GM18870 (cell line): Measurements from ENCODE around the gene TSHZ1.
A peak's percentile ranks its signal among the peaks of the same experiment; 100 is the strongest.

Experiments used
- ATAC-seq: cut with Tn5 transposase; IDR thresholded peaks from one replicate; pipeline ENCODE4 v1.9.1; 2021; ENCODE audit warnings: moderate library complexity; ENCODE audit not compliant: unreplicated experiment

The TSHZ1 gene

DNA sequence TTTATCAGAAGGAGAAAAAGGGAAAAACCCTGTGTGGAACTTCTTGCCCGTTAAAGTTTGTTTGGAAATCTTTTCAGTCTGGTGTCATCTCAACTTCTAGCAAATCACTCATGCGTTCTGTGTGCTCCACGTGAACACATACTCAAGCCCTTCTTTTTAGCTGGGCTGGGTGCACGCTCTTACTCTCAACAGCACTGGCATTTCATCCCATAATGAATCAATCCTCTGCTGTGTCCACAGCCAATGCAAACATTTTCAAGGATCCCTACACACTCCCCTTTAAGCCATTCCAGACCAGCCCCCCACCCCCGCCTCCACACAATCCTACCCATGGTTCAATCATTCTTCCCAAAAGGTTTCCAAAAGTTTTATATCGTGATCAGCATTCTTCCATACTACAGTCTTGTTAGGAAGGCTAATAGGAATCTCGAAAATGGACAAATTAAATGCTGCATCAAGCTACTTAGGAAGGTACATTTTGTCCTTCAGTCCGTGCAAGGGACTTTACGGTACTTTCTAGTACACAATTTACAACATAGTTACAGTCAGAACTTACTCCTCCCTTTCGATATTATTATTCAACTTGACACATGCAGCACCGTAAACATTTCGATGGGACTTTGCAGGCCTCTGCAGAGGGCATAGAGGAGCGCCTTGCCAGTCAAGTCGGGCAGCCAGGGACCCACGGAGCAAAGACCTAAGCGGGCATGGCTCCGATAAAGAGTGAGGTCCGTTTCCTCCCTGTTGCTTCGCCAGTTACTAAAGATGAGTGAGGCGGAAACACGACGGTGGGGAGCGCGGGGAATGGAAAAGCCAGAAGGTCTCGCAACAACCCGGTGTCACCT lies 3.1 kb upstream of the TSHZ1 start:
- ATAC-seq, result no peak

DNA sequence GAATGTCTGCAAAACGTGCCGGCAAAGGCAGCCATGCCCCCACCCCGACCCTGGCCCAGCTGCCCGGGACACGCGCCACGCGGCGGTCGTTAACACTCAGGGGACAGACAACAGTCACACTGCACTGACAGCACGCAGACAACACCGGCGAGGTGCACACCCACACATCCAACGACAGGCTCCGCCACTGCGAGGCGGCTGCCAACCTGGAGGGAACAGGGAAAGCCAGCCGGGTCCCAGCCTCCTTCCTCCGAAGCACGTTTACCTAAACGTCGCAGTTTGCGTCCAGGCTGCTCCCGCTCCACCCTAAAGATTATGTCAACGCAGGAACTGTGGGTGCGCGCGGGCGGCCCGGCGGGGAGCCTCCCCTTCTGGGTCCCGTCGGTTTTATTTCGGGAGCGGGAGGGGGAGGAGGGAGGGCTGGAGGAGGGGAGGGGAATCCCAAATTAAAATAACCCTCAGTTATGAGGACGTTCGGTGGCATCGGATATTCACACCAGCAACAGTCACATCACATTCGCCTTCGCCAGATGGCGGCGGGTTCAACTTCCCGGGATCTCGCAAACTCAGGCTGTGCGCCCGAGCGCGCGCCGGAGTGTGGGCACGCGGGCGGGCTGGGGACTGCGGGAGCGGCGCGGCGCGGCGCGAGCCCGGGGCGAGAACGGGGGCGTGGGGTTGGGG lies 2.3 kb upstream of the TSHZ1 start:
- ATAC-seq, result peak; percentile 2

DNA sequence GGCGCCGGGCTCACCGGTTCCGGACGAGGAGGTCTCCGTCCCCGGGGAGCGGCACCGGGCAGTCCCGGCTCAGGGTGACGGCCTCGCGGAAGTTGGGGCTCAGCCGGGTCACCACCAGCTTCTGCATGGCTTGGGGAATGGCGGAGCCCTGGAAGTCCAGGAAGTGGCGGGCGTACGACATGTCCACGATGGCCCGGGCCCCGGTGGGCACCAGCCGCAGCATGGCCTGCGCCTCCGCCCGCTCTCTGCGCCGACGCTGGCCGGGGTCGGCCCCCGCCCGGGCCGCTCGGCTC lies 1.8 kb upstream of the TSHZ1 start:
- ATAC-seq, result peak; percentile 7

DNA sequence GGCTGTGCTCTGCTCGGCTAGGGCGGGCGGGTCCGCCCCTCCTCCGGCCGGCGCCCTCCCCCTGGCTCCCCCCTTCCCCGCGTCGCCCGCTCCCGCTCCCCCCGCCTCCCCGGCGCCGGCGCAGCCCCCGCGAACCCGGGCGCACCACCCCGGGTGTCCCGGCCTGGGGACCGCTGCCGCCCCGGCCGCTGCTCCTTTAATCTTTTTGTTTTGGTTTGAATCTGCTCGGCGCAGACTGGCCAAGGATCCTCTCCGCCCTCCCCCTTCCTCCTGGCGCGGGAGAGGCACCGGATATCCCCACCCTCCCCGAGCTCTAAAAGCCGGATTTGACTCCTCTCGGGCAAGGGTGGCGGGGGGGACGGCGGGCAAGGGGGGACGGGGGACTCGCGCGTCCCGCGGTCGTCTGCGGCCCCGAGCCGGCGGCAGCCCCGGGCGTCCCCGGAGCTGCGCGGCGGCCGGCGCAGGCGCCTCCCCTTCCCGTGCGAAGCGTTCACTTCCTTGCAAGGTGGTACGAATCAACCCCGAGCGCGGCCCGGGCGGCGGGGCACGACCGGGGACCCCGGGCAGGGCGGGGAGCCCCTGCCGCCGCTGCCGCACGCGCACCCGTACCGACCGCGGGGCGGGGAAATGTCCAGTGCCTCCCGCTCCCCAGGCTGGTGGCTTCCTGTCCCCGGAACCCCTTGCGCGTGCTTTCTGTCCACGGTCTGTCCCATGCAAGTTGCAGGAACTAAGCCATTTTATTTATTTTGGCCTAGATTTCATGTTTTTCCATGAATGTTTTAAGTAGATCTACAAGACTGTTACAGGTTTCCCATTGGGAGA lies 1.3 kb upstream of the TSHZ1 start, which contains the start of gene PTGR3:
Gene PTGR3 (minus strand): TSS at position 11 of the 822 bp plus-strand sequence. CDS start 81 bp downstream, outside the sequence.
- ATAC-seq, result peak; percentile 35

DNA sequence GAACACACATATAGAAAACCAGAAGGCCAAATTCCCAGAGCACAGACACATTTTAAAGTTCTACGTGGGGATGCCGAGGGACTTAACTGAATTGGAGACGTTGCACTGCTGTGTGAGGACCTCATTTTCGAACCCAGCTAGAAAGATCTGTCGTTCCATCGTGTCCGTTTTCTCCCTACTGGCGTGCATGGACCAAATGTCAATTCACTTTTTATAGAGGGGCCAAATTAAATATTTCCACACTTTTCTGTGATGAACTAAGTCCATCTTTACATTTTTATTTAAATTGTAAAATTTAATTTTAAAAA lies 692 bp upstream of the TSHZ1 start:
- peak; percentile 1 for ATAC-seq

DNA sequence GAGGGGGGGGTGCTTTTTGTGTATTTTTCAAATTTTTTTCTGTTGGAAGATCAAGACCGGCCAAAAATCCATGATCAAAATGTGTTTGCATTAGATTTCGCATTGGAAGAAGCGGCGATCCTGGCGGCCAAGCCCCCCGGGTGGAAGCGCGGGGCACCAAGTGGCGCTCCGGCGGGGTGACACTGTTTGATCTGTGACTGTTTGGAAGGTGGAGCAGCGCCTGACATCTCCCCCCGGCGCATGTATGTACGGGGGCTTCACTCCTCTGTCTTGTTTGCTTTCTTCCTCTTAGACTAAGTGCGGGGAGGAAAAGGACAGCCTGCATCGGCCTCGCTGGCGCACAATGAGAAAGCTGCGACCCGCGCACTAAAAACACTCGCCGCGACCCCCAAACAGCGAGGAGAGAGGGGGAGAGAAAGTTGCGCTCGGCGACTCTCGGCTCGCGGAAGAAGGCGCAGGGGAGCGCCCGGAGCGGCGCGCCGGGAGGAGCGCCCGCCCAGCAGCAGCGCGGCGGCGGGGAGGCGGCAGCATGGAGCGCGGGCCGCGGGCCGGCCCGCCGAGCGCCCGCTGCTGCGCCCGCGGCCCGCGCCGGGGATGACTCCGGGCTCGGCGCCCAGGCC lies 515 bp downstream of the TSHZ1 start:
- ATAC-seq, result no peak

DNA sequence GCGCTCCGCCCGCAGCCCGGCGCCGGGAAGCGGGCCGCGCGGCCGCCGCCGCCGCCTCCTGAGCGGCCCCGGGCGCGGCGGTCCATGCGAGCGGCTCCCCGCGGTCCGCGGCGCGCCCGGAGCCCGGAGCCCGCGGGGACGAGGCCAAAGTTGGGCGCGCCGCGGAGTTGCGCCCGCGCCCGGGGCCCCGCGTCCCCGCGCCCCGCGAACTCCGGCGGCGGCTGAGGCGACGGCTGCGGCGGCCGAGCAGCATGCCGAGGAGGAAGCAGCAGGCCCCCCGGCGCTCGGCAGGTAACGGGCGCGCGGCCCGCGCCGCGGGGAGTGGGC lies 992 bp downstream of the TSHZ1 start:
- ATAC-seq, result no peak

DNA sequence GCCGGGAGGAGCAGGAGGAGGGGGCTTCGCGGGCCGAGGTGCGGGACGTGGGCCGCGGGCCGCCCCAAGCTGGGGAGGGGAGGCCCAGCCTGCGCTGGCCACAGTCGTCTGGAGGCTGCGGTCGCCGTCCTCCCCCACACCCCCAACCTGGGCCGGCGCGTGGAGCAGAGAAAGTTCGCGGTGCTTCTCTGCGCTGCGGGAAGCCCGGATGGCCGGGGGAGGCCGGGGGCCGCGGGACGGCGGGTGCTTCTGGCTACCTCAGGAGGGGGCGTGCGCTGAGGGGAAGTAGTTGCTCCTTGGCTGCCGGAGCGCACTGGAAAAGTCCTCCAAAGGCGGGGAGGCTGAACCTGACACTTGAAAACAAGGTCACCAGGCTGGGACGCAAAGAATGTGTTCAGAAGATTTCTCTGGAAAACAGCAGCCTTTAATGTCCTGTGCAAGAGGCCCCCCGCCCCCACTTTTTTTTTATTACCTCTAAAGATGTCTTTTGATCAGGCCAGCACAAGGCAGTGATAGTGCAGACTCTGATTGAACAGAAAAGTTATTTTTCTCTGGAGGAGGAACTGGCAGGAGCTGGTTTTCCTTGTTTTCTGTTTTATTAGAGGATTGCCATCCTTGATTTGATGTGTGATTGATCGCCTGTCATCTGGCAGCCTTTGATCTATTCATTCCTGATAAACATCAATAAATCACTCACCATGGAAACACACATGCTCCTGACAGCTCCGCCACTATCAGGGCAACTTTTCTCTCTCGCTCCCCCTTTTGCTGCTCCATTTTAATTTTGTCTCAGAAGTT lies 1.6 kb downstream of the TSHZ1 start:
- ATAC-seq, result no peak

DNA sequence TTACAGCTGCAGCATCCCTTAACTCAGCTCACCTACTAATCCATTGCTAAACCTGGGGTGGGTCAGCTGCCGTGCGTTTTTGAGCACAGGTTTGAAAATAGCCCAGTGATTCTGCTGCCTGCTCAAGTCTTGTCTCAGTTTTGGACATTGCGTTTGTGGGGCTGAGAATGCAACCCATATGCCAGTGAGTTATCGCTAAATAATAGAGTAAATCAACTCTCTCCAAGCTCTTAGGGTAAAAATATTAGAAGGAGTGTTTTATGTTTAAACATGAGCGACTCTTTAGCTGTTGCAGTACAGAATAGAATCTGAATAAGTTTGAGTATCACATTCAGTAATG lies 2.1 kb downstream of the TSHZ1 start:
- no peak for ATAC-seq

DNA sequence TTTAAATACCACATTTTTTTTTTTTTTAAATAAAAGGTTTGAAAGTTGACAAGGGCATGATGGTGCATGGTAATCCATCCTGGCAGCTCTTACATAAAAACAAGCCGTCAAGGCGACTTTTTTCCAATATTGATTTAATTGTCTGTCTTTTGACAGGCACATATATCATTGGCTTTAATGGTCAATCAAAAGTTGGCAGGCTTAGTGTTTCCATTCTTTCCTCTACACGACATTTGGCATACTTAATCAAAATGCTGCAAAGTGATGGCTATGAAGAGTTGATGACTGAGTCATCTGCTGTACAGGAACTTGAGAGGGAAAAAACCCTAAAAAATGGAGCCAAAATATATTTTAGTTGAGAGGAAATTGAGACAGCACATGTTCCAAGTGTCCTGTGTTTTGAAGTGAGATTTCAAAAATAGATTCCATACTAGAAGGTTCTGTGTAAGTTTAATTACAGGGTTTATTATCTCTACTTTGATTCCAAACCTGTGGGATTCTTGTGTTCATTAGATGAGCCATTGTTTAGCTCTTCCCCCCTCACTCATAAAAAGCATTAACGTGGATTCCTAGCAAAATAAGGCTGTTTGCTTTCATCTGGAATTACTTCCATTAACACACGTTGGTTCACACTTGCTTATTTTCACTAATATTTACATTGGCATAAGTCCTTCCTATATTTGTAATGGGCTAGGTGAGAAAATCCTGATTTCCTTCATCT lies 3.2 kb downstream of the TSHZ1 start:
- no peak for ATAC-seq

DNA sequence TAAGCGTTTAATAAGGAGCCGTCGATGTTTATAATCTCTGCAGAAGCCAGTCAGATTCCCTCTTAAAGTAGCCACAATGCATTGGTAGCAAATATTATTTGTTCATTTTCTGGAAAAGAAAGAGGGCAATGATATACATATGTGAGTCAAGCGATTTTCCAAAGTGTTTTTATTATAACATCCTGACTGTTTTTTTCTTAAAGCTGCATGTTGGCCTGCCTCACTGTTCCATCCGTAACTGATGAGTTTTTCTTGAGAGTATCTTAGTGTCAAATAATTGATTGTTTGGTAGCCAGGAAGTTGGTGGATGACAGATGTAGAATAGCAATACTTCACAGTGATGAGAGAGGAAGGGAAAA lies 3.7 kb downstream of the TSHZ1 start:
- no peak for ATAC-seq

DNA sequence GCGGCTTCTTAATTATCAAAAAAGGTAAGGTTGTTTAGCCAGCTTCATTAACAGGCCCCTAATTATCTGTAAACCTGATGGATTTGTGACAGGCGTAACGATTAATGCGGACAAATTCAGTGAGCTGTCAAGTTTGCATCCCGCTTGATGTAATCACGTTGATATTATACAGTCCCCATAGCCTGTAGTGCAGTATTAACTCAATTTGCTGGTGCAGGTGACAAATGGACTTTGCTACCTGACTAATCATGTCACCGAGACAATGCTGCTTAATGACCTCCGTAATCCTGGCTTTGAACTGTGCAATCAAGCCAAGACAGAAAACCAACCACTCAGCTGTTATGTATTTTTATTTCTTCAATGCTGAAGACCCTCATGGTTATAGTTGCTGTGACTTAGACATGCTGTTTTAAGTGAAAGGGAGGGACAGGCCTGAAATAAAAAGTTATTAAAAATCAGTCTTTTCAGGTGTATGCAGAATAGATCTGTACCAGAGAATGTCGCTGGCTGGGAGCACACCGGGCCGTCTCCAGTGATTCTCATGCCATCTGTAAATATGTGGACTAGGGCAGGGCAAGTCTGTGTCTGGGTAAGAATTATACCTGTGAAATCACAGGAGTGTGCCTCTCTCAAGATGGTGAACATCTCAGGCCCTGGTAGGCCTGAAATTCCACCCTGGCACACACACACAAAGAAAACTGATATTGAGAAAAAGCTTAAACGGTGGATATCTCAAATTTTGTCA lies 4.3 kb downstream of the TSHZ1 start:
- ATAC-seq, result no peak

DNA sequence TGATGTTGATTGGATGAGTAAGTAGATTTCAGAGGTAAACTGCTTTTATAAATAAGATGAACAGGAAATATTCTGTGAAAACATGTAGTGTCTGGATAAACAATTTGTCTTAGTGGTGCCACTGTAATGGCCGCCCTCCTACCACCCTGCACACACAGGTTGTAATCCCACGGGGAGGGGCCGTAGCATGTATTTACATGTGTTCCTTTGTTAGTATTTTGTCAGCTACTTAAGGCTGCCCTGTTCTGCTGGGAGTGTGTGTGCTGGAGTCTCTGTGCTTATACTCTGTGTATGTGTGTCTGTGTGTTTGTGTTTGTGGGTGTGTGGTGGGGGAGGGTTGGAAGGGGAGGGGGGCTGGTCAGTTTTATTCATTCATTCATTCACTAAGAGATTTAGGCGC lies 5.1 kb downstream of the TSHZ1 start:
- ATAC-seq, result no peak

DNA sequence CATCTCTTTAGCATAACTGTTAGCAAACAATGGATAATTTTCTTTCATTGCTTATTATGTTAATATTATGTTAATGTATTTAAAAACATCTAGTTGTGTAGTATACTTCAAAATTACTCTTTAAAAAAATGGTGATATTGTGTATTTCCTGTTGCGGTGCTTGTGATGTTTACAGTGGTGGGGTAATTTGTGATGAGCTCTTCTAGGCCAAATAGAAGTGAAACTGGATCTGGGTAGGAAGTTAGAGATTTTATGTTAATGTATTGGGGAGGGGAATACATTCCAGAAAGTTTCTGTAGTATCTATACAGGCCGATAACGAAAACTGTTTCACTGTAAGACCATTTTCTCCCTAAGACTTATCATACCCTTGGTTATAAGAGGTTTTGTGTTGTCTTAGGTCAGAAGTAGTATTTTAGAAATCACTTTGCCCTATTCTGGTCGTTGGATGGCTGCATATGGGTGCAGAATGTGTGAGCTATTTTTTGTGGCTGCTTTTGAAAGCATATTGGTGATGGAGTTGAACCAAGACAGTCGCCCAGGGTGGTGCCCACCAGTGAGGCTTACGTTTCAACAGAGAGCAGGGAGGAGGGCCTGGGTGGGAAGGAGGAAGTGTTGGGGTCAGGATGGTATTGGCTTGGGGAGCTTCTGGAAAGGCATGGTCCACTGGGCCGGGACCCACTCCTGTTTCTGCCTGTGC lies 5.8 kb downstream of the TSHZ1 start:
- ATAC-seq, result no peak

DNA sequence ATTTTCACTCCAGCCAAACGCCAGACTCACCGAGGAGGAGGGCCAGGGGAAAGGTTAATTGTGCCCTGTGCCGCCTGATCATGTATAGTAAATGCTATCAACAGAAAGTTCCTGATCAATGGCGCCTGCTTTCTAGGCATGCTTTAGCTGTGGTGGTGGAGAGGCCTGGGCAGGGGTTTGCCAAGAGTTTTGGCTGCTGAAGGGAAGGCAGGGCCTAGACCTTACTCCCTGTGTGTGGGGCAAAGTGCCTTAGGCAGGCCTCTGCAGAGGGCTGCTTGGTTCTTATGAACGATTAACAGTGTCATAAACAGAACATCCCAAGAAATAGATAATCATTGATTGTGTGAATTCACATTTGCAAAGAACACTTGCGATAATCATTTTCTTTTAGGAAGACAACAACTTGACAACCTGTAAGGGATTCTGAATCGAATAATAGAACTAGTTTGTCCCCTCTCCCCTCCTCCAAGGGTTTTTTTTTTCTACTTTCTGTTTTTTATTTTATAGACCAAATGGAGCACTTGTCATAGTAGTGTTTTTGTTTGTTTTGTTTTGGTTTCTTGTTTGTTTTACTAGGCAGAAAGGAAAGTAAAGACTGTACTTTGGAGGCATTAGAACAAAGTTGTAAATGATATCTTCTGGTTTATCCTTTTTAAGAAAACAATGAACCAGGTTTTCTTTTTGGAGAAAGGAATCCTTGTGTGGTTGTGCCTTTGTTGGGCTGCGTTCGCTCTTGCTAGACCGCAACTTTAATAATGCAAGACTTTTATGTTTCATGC lies 6.5 kb downstream of the TSHZ1 start:
- no peak for ATAC-seq

DNA sequence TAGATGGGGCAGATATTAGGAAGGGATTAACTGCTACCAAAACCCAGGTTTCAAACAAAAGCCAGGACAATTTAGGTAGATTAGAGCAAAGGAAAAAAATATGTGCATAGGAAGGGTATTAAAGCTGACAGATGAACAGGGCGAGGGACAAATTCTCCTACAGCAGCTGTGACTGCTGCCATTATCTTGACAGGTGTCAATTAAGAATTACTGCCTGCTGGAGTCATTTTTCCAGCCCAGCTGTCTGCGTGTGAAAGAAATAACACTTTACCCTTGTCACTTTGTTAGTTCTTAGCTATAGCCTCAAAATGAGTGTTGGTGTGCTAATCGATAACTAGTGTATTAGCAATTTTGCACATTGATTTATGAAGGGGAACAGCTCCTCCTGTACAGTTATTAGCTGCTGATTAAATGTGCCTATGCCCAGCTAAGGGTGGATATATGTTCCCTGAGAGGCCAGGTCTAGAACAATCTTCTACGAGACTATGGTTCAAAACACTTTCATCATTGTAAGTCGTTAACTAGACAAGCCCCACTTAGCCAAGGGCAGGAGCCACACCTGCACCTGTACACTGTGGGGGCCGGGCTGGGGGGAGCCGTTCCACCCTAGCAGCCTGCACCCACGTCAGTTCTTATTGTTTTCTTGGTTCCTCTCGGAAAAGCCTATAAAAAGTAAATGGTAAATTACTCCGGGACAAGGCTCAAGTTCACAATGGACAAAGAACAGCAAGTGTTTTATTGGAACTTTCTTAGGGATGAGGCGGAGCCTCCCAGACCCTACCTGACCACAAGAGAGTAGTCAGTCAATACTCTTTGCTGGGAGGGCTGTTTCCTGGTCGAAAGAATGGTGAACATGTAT lies 7.7 kb downstream of the TSHZ1 start:
- no peak for ATAC-seq

DNA sequence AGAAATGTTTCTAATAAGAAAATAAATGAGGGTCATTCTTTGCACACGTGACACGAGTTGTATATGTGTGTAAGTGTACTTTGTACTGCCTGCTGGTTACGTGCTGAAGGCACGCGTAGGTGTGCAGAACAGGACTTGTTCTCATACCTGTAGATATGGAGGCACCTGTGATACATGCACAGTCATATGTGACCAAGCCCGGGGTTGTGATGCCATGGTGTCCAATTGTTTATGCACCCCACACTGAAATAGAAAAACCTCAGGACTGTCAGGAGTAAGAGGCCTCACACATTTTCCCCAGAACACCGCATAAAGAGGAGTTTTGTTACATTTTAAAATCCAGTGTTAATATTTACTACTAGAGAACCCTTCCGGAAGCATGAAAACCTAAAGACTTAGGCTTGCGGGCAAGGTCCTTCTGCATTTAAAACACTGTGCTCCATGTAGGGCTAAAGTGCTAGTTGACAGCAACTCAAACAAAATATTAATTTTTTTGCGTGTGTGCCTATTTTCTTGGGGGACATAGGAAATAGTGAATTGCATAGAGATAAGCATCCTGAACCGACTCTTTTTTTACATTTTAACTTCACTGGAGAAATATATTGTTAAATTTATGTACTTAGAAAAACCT lies 9.3 kb downstream of the TSHZ1 start:
- no peak for ATAC-seq
